ENCODE measurements around the gene RPL31.
A peak's percentile ranks its signal among the peaks of the same experiment; 100 is the strongest.

The RPL31 gene

DNA sequence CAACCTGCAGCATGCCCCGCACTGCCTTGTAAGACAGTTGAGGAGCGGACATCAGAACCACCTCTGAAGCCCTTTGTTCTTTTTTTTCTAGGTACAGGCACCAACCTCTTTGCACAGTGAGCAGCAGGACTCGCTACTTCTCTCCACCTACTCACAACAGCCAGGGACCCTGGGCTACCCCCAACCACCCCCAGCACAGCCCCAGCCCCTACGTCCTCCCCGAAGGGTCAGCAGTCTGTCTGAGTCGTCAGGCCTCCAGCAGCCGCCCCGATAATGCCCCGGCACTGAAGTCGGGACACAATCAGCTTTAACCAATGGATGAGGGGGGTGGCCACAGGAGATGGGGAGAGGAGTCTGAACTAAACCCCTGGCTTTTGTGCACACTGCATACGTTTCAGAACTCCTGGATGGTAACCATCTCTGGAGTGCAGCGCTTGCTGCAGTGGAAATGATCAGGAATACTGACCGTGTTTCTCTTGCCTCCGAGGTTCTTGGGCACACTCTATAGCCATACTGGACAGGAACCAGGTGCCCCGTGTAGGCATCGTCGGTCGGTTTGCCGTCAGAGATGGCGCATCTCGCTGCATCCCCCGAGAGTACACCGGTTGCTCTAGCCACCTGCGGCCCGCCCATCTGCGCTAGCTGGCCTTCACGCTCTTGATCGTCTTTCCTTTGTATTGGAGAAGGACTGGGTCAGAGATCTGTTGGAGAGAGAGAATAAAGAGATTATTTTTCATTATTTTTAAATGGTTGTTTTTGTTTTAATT, 6.6 kb upstream of the RPL31 start:
- TF ChIP-seq ZNF274 (IDR thresholded peaks at IDR 0.05; ENCODE audit: low read depth, low read length): no peak
- H3K4me3 ChIP-seq (ENCODE audit: low read length): no peak overlapping the region

DNA sequence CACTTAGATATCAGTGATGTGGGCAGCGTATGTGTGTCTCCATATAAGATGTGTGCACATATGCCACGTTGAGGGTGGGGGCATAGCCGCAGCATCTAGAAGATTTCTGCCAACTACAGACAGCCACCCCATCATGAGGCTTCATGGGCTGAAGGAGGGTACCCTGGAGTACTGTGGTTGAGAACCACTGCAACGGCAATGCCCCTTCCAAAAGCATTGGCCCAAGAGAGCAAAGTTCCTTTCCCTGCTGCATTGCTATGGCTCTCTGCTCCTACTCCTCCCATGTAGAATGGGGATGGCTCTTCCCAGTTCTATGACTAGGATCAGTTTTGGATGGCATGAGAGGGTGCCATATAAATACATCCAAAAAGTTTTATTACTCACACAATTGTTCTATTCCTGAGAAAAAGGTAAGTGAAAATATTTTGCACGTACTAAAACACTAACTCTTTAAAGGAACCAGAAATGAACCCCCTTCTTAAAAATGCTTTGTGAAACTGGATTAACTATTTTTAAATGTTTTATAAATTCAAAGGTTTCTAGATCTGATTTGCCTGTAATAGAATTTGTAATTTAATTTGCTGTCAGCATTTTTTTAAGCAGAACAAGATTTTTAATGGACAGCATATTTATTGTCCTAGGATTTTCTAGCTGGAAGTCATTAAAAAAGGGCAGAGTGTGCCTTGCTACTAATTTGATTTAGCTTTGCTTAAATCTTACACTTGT, 4.4 kb upstream of the RPL31 start:
- TF ChIP-seq ZNF274 (IDR thresholded peaks at IDR 0.05; ENCODE audit: low read depth, low read length): no peak
- H3K4me3 ChIP-seq (ENCODE audit: low read length): no peak overlapping the region

- TF ChIP-seq ZNF274 (IDR thresholded peaks at IDR 0.05; ENCODE audit: low read depth, low read length): no peak
- H3K4me3 ChIP-seq (ENCODE audit: low read length): no peak overlapping the region
Measured at GRCh38 chr2:100998235-100998573, 3.9 kb upstream of the RPL31 start.

DNA sequence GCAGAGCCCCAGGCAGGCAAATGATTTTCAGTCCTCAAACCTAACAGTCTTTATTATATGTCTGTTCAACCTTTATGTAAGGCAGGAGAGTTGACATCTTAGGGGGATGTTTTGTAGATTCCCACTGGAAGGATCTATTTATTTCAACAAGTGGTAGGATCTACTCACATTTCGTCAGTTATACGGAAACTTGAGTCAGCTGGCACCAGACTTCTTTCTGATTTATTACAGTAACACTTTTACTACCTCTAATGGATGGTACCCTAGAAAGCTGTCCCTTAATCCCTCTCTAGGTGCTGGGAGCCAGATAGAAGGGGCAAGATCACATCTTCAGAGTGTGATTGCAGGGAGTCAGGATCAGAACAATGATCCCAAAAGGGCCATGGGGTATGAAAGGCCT, 2.1 kb upstream of the RPL31 start:
- H3K4me3 ChIP-seq (ENCODE audit: low read length): no peak overlapping the region
- no peak for TF ChIP-seq ZNF274 (IDR thresholded peaks at IDR 0.05; ENCODE audit: low read depth, low read length)

GRCh38 chr2:101002562-101003277, 631 bp downstream of the RPL31 start:
- H3K4me3 ChIP-seq (ENCODE audit: low read length): peak overlapping the region; percentile 97
- no peak for TF ChIP-seq ZNF274 (IDR thresholded peaks at IDR 0.05; ENCODE audit: low read depth, low read length)

DNA sequence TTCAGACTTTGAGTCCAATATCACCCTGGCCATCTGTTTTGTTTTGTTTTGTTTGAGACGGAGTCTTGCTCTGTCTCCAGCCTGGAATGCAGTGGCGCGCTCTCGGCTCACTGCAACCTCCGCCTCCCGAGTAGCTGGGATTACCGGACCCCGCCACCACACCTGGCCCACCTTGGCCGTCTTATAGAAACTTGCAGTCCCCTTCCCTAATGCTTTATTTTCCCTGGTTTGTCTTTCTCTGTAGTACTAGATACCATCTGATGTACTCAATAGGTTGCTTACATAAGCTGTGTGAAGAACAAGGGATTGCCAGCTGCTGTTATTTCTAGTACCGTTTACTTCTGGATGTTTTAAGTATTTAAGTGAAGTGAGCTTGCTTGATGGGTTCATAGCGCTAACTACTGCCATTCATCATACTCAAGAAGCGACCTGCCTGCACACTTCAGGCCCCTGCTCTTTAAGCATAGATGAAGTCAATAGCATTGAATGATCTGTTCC, 1.2 kb downstream of the RPL31 start:
- TF ChIP-seq ZNF274 (IDR thresholded peaks at IDR 0.05; ENCODE audit: low read depth, low read length): no peak
- H3K4me3 ChIP-seq (ENCODE audit: low read length): peak overlapping the region; percentile 97

- no peak for TF ChIP-seq ZNF274 (IDR thresholded peaks at IDR 0.05; ENCODE audit: low read depth, low read length)
- no peak overlapping the region; the same call in 1 of the 2 replicates for H3K4me3 ChIP-seq (ENCODE audit: low read length)
Measured at GRCh38 chr2:101004620-101005325, 2.7 kb downstream of the RPL31 start.

DNA sequence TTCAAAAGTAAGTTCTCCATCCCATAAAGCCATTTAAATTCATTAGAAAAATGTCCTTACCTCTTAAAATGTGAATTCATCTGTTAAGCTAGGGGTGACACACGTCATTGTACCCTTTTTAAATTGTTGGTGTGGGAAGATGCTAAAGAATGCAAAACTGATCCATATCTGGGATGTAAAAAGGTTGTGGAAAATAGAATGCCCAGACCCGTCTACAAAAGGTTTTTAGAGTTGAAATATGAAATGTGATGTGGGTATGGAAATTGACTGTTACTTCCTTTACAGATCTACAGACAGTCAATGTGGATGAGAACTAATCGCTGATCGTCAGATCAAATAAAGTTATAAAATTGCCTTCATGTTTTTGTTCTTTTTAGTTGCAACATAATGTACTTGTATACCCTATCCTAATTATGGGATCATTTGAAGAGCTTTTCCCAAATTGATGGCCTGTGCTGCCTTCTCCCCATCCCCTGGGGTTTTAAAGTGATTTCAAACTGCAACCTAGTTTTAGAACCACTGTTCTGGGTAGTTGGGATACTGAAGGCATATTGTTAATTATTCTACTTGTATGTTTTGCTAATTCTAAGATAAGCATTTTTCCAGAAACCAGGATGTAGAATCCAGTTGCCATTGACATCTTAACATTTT, 4.1 kb downstream of the RPL31 start:
- no peak overlapping the region for H3K4me3 ChIP-seq (ENCODE audit: low read length)

GRCh38 chr2:101007415-101008345, 5.6 kb downstream of the RPL31 start:
- TF ChIP-seq ZNF274 (IDR thresholded peaks at IDR 0.05; ENCODE audit: low read depth, low read length): no peak
- no peak overlapping the region for H3K4me3 ChIP-seq (ENCODE audit: low read length)

More for the DNA sequence above, 4.1 kb downstream of the RPL31 start:
- TF ChIP-seq ZNF274 (IDR thresholded peaks at IDR 0.05; ENCODE audit: low read depth, low read length): no peak

GRCh38 chr2:101011152-101011551, 9.1 kb downstream of the RPL31 start:
- H3K4me3 ChIP-seq (ENCODE audit: low read length): no peak overlapping the region
- no peak for TF ChIP-seq ZNF274 (IDR thresholded peaks at IDR 0.05; ENCODE audit: low read depth, low read length)

- H3K4me3 ChIP-seq (ENCODE audit: low read length): no peak overlapping the region
- TF ChIP-seq ZNF274 (IDR thresholded peaks at IDR 0.05; ENCODE audit: low read depth, low read length): no peak
Measured at GRCh38 chr2:101012054-101012705, 10.1 kb downstream of the RPL31 start.

DNA sequence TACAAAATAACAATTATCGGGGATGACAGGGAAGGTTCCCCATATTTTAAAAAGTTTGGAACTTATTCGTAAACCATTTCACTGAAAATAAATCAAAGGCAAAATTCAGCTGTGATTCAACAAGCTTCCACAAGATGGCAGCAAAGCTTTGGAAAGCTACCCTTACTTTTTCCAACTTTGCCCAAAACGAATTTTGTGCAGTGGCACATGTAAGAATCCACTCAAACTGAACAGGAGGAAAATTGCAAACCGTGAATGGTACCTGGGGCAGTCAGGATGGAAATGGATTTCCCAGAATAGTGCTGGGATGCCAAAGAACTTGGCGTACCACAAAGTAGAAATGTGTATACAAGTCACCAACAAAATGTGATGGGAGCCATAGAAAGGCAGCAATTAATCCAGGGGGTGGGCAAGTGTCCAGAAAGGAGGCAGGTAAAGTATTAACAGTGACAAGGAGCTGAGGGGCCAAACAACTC, 10.7 kb downstream of the RPL31 start:
- TF ChIP-seq ZNF274 (IDR thresholded peaks at IDR 0.05; ENCODE audit: low read depth, low read length): no peak
- H3K4me3 ChIP-seq (ENCODE audit: low read length): no peak overlapping the region

All from GM08714 (cell line).